Subcutaneous abdominal adipose tissue (tissue), 5 donors: ENCODE data around the gene RPL13.

Source experiments
- H3K27ac ChIP-seq: one replicate; pipeline ENCODE4 v1.7.0; 2013; ENCODE audit warnings: low read depth, mild to moderate bottlenecking, inconsistent platforms, low read length, moderate library complexity
- H3K27me3 ChIP-seq, 5 donors: one replicate each; pipeline ENCODE4 v1.7.0; 2013; ENCODE audit warnings: low read length in 5 of 5, inconsistent platforms in 1 of 5; ENCODE audit not compliant: control insufficient read depth in 5 of 5, insufficient read depth in 4 of 5
- H3K36me3 ChIP-seq, 5 donors: one replicate each; pipeline ENCODE4 v1.7.0; 2013; ENCODE audit warnings: low read length in 5 of 5; ENCODE audit not compliant: control insufficient read depth in 5 of 5, insufficient read depth in 5 of 5
- H3K4me1 ChIP-seq, 5 donors: one replicate each; pipeline ENCODE4 v1.7.0; 2013; ENCODE audit warnings: low read length in 5 of 5, mild to moderate bottlenecking in 3 of 5, moderate library complexity in 1 of 5; ENCODE audit not compliant: control insufficient read depth in 5 of 5, insufficient read depth in 5 of 5
- H3K4me3 ChIP-seq, 5 donors: one replicate each; pipeline ENCODE4 v1.7.0; 2013; ENCODE audit warnings: low read length in 5 of 5, low read depth in 1 of 5
- H3K9ac ChIP-seq, 5 donors: one replicate each; pipeline ENCODE4 v1.7.0; 2013; ENCODE audit warnings: low read length in 5 of 5, mild to moderate bottlenecking in 4 of 5, moderate library complexity in 3 of 5
- H3K9me3 ChIP-seq, 5 donors: one replicate each; pipeline ENCODE4 v1.7.0; 2013; ENCODE audit warnings: low read length in 5 of 5; ENCODE audit not compliant: control insufficient read depth in 5 of 5
- donor health status: healthy.
- donor health status: healthy.
- donor health status: healthy.
- donor health status: healthy.
- donor health status: healthy.

Gene RPL13

DNA sequence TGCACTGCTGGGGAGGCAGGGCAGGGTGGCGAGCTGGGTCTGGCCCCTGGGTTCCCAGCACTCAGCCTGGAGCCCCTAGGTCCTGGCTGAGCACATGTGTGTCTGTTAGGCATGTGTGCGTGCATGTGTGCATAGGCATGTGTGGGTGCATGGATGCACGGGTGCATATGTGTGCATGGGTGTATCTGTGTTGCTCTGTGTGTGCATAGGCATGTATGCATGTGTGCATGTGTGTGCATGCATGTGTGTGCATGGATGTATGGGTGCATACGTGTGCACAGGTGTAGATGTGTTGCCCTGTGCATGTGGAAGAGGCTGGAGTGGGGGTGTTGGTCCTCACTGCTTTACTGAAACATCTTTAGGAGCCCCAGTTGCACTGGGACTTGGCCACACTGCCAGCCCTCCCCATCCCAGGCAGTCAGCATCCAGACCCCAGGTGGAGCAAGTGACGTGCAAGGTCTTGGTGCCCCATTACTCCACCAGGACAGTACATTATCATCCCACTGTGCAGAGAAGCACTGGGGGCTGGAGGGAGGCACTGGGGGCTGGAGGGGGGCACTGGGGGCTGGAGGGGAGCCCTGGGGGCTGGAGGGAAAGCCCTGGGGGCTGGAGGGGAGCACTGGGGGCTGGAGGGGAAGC lies 42.6 kb downstream of the RPL13 start:
- Histone ChIP-seq H3K27me3 (peaks cover 11 to 21% (median 15%) of the 10 kb centered on the region in 5 donors), H3K9ac (no peak overlapping the region), H3K36me3 (no peaks in the 10 kb centered on the region), H3K27ac (no peak overlapping the region), H3K4me1 (peaks cover 0 to 11% (median 1%) of the 10 kb centered on the region in 5 donors), H3K4me3 (no peak overlapping the region), H3K9me3 (no peaks in the 10 kb centered on the region)

DNA sequence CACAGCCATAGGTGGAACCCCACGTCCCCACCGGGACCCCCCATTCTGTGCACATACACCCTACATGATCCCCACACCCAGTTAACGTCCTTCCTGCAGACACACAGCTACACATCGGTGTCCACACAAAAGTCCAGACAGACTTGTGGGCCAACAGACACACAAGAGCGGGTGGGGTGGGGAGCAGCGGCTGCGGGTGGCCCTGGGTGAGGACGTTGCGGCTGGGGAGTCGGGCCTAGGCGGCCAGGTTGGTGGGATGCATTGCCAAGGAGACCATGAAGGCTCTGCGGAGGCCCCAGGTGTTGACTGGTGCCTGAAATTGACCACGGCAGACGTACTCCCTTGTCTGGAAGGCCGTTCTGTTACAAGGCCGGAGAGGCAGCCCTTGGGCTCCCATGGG lies 44.3 kb downstream of the RPL13 start:
- Histone ChIP-seq H3K36me3 (no peaks in the 10 kb centered on the region), H3K9ac (no peak overlapping the region), H3K27me3 (peaks cover 11 to 28% (median 15%) of the 10 kb centered on the region in 5 donors), H3K4me1 (peaks cover 0 to 11% (median 1%) of the 10 kb centered on the region in 5 donors), H3K4me3 (no peak overlapping the region), H3K9me3 (no peaks in the 10 kb centered on the region), H3K27ac (no peak overlapping the region)

DNA sequence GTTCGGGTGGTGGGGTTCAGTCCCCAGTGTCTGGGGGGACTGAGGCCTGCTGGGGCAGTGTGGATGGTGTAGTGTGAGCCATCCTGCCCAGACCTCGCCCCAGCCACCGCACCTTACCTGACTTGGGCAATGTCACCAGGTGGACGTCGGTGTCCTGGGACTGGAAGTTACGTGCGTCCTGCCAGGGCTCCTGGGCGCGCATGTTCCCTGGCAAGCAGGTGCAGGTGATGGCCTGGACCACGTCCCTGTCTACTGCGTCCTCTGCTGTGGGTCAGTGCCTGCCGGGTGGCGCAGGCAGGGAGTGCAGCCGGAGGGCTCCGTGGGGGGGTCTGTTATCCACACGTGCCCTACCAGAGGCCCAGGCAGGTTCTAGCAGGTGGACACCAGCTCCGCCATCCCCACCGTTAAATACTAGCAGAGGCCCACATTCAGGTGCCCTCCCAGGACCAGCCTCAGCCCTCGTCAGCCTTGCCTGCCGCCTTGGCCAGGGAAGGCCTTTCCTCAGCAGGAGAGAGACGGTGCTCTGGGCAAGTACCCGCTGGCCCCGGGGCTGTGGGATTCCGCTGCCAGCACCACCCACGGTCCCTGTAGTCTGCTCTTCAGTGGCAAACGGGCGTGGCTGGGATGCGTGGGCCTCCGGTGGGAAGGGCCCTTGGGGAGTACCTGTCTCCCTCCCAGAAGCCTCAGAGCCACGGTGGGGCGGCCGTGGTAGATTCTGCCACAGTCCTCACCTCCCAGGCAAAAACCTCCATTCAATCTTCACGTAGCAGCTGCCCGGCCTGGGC lies 44.9 kb downstream of the RPL13 start:
- H3K27me3 ChIP-seq = peaks cover 11 to 28% (median 15%) of the 10 kb centered on the region in 5 donors
- H3K27ac ChIP-seq = no peak overlapping the region
- H3K9ac ChIP-seq = no peak overlapping the region
- H3K36me3 ChIP-seq = no peaks in the 10 kb centered on the region
- H3K4me3 ChIP-seq = no peak overlapping the region
- peaks cover 0 to 11% (median 1%) of the 10 kb centered on the region in 5 donors for H3K4me1 ChIP-seq
- no peaks in the 10 kb centered on the region for H3K9me3 ChIP-seq

DNA sequence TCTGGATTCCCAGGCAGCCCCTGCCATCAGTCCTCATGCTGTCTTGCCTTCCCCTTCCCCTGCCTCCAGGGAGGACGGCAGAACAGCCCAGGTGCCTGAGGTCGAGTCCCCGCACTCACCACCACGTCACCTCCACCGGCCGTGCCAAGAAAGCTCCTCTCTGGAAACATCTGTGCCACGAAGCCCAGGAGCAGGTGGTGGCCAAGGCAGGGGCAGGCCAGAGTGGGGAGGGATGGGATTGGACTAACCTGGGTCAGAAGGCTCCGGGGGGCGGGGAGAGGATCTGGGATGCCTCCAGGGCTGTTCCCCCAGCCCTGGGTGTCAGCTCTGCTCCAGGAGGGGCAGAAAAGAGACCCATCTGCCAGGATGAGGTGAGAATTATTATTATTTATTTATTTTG lies 45.5 kb downstream of the RPL13 start:
- H3K36me3 ChIP-seq = no peaks in the 10 kb centered on the region
- H3K27me3 ChIP-seq = peaks cover 11 to 28% (median 15%) of the 10 kb centered on the region in 5 donors

DNA sequence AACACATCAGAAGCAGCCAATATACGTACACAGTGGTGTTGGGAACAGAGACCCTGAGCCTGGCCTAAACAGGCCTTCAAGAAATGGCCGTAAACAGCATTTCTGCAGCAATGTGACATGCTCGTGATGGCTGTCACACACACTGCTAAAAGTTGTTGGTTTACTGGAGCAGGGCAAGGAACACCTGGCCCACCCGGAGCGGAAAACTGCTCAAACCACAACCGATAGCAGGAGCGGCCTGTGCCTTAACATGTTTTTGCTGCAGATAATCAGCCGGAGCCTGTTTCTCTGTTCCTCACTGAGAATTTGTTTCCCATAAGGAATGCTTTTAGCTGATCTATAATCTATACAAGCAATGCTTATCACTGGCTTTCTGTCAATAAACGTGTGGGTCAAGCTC lies 47.0 kb downstream of the RPL13 start:
- H3K4me1 ChIP-seq = peaks cover 0 to 6% (median 0%) of the 10 kb centered on the region in 5 donors
- H3K36me3 ChIP-seq = no peaks in the 10 kb centered on the region
- H3K27me3 ChIP-seq = peaks cover 7 to 22% (median 13%) of the 10 kb centered on the region in 5 donors
- H3K4me3 ChIP-seq = no peak overlapping the region
- no peak overlapping the region for H3K9ac ChIP-seq
- no peak overlapping the region for H3K27ac ChIP-seq
- H3K9me3 ChIP-seq = no peaks in the 10 kb centered on the region

More for the DNA sequence above, 45.5 kb downstream of the RPL13 start:
- Histone ChIP-seq H3K27ac (no peak overlapping the region), H3K9ac (no peak overlapping the region), H3K9me3 (no peaks in the 10 kb centered on the region), H3K4me1 (peaks cover 0 to 11% (median 1%) of the 10 kb centered on the region in 5 donors), H3K4me3 (no peak overlapping the region)

DNA sequence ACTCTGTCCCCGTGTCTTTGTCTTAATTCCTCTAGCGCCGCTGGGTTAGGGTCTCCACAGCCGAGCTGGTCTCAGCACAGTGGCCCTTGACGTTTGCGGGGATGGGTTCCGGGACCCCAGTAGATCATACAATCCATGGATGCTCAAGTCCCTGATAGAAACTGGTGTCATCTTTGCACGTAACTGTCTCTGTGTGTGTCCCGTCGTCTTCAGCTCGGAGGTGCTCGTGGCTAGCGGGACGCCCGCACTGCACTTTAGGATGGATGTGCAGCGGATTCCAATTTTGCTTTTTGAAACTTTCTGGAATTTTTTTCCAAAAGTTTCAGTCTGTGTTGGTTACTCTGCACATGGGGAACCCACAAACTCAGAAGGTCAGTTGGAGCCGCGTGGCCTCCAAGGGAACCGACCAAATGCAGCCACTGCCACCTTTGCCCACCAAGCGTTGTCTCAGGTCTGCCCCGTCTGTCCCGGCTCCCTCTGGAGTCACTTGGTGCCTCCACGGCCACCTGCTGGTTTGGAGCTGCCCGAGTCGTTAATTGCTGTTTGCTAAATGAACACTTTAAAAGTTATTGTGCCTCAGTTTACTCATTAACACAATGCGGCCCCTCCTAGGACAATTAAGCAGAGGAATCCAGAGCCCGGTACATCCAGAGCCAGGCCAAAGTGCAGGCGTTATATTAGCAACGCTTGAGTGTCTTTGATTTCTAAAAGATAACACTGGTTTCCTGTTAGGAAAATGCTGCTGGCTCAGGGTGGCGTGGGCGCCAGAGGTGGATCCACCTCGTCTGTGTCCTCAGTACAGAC lies 47.7 kb downstream of the RPL13 start:
- no peak overlapping the region for H3K27ac ChIP-seq
- H3K27me3 ChIP-seq = peaks cover under 1 to 15% (median 11%) of the 10 kb centered on the region in 5 donors
- peaks cover 0 to 2% (median 0%) of the 10 kb centered on the region in 5 donors for H3K4me1 ChIP-seq
- H3K9me3 ChIP-seq = no peaks in the 10 kb centered on the region
- H3K4me3 ChIP-seq = no peak overlapping the region
- H3K9ac ChIP-seq = no peak overlapping the region
- H3K36me3 ChIP-seq = no peaks in the 10 kb centered on the region

DNA sequence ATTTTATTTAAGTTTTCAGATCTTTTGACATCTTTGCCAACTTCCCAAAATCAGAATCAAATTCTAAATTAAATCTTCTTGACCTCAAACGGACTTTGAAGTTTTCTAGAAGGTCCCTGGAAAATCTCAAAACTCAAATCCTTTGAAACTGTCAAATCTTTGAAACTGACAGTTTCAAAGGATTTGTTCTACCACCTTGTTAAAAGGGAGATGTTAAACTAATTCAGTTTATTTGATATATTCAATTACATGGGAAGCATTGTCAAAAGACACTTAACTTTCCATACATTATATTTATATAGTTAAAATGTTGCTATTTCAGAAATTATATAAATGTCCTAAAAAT lies 49.6 kb downstream of the RPL13 start:
- Histone ChIP-seq H3K9me3 (no peaks in the 10 kb centered on the region), H3K36me3 (no peaks in the 10 kb centered on the region), H3K9ac (no peak overlapping the region), H3K4me1 (peaks cover 0 to 6% (median 0%) of the 10 kb centered on the region in 5 donors), H3K27me3 (peaks cover 4 to 20% (median 13%) of the 10 kb centered on the region in 5 donors), H3K4me3 (no peak overlapping the region), H3K27ac (no peak overlapping the region)

DNA sequence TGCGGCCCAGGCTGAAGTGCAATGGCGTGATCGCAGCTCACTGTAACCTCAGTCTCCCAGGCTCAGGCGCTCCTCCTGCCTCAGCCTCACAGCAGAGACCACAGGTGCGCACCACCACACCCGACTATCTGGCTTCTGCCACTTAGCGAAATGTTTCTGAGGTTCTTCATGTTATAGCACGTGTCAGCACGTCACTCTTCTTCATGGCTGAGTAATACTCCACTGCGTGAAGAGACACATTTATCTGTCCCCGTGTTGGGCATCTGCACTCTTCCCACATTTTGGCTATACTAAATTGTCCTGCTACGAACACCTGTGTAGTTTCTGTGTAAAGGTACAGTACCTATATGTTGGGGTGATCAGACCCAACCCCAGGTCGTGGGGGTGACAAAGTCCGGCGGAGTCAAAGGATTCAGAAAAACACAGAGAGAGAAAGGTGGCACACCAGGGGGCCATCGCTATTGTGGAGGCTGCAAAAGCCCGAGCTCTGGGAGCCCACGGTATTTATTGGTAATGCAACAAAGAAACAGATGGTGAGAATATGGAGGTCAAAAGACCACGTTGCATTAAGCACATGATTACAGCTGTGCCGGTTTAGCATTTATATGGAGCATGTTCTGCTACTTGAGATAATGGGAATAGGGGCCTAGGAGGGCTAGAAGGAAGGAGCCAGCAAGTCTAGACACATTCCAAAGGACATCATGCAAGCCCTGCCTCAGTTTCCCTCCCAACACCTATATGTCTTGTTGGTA lies 52.1 kb downstream of the RPL13 start:
- peaks cover 8 to 23% (median 14%) of the 10 kb centered on the region in 5 donors for H3K27me3 ChIP-seq
- H3K4me1 ChIP-seq = peaks cover 0 to 16% (median 0%) of the 10 kb centered on the region in 5 donors
- H3K9me3 ChIP-seq = no peaks in the 10 kb centered on the region
- H3K27ac ChIP-seq = no peak overlapping the region
- no peaks in the 10 kb centered on the region for H3K36me3 ChIP-seq
- no peak overlapping the region for H3K9ac ChIP-seq
- no peak overlapping the region for H3K4me3 ChIP-seq

DNA sequence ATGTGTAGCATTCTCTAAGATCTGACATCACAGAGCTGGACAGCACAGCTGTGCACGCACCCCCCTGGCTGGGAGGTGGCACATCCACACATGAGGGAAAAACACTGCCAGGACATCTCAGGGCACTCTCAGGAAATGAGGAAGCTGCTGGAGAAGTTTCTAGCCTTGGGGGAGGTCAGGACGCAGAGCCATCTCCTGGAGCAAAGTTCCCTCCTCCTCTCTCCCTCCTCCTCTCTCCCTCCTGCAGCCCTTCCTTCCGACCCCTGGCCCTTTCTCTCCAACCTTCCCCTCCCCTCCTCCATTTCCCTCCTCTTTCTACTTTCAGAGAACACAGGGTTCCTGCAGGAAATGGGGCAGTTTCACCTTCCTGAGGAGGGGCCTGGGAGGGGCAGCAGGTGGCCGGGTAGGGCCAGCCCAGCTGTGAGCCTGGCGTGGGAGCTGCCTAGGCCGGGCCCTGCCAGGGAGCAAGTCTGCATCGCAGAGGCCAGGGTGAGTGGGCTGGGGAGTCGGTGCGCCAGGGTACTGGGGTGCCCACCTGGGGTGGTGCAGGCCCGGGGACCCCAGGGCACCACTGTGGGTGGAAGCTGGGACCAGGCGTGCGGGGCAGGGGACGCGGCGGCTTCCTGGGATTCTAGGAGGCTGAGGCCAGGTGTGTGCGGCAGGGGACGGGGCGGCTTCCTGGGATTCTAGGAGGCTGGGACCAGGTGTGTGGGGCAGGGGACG lies 52.9 kb downstream of the RPL13 start, which contains the start of gene DPEP1:
Gene DPEP1, plus strand, starts transcription at position 412 of the 723 bp plus-strand sequence. CDS start 16,769 bp downstream, outside the sequence.
- Histone ChIP-seq H3K4me3 (no peak within 1 kb of the TSS), H3K27ac (no peak within 1 kb of the TSS)

More for the DNA sequence above, 52.9 kb downstream of the RPL13 start, which contains the start of gene DPEP1:
- Histone ChIP-seq H3K9me3 (no peaks in the 10 kb centered on the region), H3K9ac (no peak within 1 kb of the TSS), H3K4me1 (peaks cover 0 to 16% (median 0%) of the 10 kb centered on the region in 5 donors), H3K36me3 (no peaks in the 10 kb centered on the region), H3K27me3 (peaks cover 8 to 23% (median 13%) of the 10 kb centered on the region in 5 donors)
